ENCODE measurements around the gene HSCB.
"Not testable (repeated sequence)": the region's sequence is repeated elsewhere in the genome, so short reads cannot be mapped to it uniquely, and the experiment has no call there.

HSCB gene, protein sequence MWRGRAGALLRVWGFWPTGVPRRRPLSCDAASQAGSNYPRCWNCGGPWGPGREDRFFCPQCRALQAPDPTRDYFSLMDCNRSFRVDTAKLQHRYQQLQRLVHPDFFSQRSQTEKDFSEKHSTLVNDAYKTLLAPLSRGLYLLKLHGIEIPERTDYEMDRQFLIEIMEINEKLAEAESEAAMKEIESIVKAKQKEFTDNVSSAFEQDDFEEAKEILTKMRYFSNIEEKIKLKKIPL

DNA sequence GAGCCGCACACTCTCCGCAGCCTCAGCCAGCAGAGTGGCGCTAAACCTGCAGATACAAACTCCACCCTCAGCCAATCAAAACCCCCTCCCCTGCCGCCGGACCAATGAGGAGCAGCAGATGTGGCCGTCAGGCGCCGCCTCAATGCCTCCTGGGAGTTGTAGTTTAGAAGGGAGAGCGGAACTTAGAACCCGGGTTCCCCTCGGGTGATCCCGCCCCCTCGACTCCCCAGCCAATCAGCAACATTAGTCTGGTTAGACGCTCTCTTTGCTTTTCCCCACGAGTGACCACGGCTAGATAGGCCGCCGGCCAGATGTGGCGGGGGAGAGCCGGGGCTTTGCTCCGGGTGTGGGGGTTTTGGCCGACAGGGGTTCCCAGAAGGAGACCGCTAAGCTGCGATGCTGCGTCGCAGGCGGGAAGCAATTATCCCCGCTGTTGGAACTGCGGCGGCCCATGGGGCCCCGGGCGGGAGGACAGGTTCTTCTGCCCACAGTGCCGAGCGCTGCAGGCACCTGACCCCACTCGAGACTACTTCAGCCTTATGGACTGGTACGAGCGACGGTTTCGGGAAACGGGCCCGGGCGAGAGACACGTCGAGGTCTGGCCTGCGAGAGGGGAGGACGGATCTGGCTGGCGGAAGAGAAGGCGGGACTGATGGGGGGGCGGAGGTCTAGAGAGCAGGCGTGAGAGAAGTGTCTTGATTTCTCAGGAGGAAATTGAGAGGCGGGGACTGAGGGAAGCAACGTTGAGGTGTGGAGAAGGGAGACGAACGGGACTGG is at the start of gene HSCB, which contains the start of gene CHEK2:
Gene HSCB (plus strand): TSS at position 255 of the 777 bp plus-strand sequence. CDS start 57 bp downstream, at position 312.
Gene CHEK2 (minus strand): TSS at position 36 of the 777 bp plus-strand sequence. CDS start 7,099 bp downstream, outside the sequence.
- DNase-seq: peak; percentile 100

DNA sequence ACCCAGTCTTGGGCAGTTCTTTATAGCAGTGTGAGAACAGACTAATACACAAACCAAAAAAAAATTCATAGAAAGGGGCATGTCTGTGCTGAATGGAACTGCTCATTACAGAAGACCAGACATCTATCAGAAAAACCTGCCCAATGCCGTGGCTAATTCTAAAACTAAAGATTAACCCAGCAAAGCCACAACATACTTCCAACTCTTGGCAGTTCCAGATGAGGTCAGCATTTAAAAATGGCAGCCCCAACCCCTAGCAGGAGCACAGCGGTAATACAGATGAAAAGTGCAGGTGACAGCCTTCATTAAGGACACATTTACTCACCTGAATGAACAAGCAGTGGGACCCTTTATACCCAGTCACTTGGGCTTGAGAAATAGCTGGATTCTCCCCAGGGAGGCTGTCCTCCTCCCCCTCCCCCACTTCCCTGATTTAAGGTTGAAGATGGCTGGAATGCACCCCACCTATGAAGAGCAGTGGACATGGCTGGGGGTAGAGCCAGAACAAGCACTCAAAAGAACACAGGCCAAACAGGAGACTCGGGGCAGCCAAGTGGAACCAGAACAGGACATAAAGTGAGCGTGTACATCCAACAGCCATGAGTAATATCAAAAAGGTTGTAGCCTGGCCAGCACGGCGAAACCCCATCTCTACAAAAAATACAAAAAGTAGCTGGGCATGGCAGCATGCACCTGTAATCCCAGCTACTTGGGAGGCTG is 48.6 kb upstream of the HSCB start:
- DNase-seq: not testable (repeated sequence)

DNA sequence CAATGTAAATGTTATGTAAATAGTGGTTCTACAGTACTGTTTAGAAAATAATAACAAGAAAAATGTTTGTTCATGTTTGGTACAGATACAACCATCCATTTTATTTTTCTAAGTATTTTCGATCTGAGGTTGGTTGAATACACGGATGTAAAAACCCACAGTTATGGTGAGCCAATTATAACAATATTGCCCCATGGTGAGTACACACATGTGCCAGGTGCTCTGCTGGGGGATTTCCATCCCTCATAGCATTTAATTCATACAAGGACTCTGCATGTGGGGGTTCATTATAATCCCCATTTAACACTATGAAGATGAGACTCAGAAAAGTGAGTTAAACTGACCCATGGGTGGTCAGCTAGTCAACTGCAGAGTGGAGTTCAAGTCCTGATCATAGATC is 38.9 kb upstream of the HSCB start:
- no peak for DNase-seq

DNA sequence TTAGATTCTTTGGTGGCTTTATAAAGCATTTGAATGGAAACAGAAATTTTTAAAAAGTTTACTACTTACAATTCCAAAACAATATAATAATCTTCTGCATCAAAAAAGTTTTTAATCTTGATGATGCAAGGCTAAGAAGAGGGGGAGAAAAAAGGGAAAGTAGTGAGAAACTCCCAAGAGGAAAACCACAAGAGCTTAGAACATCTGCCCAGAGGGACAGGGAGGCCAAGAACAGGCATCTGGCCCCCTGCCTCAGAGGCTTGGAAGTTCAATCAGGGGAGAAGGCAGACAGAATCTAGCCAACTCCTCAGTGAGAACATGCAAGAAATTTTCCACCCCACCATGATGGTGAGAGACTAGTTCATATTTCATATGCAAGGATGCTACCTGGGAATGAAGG is 38.4 kb upstream of the HSCB start:
- no peak for DNase-seq

DNA sequence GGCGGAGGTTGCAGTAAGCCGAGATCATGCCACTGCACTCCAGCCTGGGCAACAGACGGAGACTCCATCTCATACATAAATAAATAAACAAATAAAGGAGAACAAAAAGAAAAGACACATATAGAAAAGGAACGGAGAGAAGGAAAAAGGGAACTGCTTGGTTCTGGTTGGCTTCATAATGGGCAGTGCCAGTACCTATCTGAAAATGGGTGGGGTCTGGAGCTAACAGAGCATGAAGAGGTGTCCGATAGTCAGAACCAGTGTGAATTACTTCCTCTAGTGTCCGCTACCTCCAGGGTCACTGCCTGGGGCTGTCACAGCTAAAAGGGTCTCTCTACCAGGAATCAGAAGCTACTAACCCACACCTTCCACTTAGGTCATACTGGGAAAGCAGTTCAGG is 35.0 kb upstream of the HSCB start:
- no peak for DNase-seq

DNA sequence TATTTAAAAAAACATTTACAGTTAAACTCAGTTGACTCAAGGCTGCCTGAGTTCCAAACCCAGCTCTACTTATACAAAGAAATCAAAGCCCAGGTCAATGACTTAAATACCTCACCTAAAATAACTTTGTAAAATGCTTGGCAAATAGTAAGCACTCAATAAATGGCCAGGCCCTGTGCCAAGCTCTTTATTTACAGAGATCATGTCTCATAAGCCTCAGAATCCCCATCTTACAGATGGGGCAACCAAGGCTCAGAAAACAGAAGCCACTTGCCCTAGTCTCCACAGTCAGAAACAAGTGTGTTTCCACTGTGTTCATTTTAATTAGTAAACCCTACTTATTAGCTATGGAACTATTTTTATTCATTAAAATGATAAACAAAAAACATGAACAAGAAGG is 31.7 kb upstream of the HSCB start:
- DNase-seq: no peak

DNA sequence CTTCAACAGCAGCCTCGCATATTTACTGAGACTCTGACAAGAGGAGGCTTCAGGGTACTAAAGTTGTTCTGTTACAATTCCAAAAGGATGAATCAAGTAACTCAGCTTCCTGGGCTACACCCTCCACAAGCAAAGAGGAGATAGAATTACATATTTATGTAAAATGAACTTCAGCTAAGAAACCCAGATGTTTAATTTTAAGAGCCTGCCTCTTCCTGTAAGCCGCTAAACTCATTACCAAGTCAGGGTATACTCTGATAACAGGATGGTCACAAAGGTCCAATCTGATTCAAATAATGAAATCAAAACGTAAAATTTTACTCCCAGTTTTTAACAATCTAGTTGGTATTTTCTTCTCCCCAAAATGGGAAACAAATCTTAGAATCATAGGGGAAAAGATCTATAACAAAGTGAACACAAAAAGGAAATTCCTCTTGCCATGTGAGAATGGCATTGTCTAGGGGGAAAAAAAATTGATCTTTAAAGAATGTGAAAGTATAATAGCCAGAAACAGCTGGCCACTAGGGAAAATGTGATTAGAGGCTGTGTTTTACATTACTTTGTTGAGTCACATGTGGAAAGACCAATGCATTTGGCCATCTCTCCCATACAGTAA is 31.2 kb upstream of the HSCB start:
- peak; percentile 87 for DNase-seq

DNA sequence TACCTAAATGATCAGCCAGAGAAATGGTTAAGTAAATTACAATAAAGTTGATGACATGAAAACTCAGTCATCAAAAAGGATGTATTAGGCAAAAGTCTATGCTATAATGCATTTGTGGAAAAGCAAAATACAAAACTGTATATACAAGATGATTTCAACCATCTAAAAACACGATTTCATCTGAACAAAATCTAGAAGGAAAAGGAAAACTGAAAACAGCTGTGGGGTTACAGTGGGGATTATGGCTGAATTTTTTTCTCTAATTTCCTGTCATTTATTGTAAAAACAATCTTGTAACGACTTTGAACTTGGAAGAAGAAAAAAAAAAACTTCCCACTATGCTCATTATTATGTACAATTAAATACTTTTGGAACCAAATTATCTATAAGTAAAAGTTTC is 30.5 kb upstream of the HSCB start:
- no peak for DNase-seq

DNA sequence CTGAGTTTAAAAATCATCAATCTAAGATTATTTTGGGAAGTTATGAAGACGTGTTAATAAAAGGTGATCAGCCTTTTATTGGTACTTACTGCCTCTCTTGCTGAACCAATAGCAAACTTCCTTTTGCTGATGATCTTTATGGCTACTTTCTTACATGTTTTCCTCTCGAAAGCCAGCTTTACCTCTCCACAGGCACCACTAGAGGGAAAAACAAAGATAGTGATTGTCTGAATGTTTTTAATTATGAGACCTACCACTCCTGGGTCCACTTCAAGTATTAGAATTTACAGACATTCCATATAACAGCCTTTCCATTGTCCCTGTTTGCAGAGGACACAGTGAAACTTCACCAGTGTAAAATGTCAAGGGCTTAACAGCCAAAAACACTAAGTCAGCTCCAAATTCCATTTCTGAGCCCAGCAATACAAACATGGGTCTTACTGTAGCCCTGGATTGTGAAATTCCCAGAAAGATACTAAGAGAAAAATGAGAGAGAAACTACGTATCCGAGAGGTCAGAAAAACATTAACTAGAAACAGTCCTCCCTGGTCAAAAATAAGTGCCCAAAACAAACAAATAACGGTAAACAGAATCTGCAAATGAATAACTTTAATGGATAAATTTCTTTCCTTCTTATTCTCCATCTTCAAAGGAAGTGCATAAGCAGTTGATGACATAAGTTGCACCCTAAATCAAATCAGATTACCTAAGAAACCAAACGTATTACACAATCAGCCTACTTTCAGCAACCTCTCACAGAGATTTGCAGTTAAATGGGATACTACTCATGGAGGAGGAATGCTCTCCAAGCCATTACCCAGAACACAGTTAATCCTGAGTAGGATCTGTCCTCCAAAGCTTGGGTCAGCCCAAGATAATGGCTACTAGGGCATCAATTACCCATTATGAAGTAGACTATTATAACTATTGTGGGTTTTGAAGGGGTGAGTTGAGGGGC is 29.7 kb upstream of the HSCB start:
- peak; percentile 95 for DNase-seq

DNA sequence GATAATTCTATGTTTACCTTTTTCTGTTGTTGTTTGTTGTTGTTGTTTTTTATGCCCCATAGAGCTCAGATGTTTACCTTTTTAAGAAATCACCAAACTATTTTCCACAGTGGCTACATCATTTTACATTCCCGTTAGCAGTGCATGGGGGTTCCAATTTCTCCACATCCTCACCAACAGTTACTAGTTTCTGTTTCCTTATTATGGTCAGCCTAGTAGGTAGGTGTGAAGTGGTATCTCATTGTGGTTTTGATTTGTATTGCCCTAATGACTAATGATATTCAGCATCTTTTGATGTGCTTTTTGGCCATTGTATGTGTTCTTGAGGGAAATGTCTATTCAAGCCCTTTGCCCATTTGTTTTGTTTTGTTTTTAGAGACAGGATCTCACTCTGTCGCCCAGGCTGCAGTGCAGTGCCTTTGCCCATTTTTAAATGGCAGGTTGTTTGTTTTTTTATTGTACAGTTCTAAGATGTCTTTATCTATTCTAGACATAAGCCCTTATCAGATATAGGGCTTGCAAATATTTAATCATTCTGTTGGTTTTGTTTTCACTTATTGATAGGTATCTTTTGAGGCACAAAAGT is 27.7 kb upstream of the HSCB start:
- no peak for DNase-seq

DNA sequence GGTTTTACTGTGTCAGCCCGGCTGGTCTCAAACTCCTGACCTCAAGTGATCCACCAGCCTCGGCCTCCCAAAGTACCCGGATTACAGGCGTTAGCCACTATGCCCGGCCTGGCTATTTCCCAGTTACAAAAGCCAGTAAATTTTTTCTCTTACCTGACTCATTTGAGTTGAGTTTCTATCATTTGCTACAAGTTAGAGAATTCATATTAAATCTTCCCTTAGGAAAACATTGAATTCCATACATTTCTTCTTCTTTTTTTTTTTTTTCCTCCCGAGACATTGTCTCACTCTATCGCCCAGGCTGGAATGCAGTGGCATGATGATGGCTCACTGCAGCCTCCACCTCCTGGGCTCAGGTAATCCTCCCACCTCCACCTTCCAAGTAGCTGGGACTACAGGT is 26.2 kb upstream of the HSCB start:
- DNase-seq: no peak

DNA sequence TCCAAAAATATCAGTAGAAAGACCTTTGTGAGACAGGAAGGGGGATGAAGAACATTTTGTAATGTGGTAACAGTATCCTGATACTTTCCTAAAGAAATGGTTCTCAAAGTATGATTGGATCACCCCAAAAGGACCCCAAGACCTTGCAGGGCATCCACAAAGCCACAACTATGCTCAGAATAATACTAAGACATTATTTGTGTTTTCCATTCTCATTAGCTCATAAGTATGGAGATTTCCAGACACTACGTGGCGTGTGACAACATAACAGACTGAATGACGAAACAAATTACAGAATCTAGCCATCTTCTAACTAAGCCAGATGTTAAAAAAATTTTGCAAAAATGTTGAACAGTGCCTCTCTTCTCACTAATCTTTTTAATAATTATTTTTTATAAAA is 25.2 kb upstream of the HSCB start:
- DNase-seq: no peak

DNA sequence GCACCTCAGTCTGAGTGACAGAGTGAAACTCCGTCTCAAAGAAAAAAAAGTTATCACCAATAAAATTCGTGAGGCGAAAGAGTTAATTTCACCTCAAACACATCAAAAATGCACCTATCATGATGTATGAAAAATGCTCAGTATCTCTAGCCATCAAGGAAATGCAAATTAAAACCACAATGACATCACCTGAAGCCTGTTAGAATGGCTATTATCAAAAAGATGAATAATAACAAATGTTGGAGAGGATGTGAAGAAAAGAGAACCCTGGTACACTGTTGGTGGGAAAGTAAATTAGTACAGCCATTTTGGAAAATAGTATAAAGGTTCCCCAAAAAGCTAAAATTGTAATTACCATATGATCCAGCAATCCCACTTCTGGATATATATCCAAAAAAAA is 23.8 kb upstream of the HSCB start:
- no peak for DNase-seq

DNA sequence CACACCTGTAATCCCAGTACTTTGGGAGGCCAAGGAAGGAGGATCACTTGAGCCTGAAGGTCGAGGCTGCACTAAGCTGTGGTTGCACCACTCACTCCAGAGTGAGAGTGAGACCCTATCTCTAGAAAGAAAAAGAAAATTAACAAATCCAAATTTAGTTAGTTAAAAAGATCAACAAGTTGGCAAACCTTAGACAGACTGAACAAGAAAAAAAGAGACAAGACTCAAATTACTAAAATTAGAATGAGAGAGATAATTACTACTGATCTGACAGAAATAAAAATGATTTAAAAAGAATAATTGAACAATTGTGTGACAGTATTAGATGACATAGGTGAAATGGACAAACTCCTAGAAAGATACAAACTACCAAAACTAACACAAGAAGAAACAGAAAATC is 13.8 kb upstream of the HSCB start:
- no peak for DNase-seq

DNA sequence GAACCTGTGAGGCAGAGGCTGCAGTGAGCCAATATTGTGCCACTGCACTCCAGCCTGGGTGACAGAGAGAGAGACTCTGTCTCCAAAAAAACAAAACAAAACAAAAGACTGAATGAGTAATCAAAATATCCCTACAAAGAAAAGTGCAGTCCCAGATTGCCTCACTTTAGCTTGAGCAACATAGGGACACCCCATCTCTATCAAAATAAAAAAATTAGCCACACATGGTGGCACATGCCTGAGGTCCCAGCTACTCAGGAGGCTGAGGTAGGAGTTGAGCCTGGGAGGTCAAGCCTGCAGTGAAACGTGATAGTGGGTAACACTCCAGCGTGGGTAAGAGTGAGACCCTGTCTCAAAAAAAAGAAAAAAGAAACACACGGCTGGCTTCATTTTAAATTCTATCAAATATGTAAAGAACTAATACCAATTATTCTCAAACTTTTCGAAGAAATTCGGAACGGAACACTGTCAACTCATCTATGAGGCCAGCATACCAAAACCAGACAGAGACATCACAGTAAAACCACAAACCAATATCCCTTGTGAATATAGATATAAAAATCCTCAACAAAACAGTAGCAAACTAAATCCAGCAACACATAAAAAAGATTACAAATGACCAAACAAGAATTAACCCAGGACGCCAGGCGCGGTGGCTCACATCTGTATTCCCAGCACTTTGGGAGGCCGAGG is 13.1 kb upstream of the HSCB start:
- no peak for DNase-seq

DNA sequence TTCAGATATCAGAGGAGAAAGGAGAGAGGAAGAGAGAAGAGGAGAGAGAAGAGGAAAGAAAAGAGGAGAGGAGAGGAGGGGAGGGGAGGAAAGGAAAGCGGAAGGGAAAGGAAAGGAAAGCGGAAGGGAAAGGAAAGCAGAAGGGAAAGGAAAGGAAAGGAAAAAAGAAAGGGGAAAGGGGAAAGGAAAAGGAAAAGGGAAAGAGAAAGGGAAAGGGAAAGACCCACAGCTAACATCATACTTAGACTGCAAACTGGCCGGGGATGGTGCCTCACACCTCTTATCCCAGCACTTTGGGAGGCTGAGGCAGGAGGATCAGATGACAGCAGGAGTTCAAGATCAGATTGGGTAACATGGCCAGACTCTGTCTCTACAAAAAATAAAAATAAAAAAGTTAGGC is 11.7 kb upstream of the HSCB start:
- no peak for DNase-seq

DNA sequence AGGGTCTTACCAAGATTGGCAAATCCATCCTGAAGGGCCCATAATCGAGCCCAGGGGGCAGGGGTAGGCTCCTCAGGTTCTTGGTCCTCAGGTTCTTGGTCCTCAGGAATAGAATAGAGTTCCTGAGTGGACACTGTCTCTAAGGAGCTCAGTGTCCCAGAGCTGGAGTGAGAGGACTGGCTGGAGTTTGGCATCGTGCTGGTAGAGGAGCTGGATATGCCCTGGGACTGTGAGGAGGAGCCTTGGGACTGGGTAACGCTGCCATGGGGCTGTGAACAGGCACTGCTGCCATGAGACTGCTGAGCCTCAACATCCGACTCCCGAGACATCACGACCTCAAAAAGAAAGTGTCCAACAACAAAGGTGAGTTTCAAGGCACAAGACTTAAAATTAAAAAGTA is 7.4 kb upstream of the HSCB start:
- DNase-seq: no peak

DNA sequence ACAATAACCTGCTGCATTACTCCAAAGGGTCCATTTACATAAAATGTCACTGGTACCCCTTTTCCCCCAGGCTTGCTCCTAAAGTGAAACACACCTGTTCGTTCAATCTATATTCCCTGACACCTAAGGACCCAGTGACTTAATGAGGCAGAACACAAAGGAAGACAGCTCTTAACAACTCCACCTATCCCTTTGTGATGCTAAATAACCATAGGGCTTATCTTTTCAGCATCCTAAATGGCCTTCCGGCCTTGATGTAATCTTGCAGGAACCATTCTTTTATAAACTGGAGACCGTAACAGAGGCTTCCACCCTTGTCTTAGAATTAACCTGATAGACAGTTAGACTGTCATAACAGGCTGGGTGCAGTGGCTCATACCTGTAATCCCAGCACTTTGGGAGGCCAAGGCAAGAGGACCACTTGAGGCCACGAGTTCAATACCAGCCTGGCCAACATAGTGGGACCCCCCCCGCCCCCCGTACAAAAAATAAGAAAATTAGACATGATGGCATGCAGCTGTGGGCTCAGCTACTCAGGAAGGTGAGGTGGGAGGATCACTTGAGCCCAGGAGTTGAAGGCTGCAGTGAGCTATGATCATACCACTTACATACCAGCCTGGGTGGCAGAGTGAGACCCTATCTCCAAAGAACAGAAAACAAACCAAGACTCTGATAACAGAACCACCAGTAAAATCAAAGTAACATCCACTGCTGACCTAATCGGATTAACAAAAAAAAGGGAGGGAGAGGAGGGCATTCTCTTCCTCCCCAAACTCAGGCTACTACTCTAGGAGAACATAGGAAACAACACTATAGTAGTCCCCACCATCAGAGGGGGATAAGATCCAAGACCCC is 5.3 kb upstream of the HSCB start:
- no peak for DNase-seq

DNA sequence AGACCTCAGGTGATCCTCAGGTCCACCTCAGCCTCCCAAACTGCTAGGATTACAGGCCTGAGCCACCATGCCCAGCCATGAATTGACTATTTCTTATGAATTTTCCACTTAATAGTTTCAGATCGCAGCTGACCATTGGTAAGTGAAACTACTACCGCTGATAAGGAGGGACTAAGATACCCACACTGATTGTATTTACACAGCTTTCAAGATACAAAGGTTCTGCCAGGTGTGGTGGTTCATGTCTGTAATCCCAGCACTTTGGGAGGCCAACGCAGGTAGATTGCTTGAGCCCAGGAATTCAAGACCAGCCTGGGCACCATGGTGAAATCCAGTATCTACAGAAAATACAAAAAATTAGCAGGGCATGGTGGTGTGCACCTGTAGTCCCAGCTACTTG is 4.1 kb upstream of the HSCB start:
- DNase-seq: no peak

DNA sequence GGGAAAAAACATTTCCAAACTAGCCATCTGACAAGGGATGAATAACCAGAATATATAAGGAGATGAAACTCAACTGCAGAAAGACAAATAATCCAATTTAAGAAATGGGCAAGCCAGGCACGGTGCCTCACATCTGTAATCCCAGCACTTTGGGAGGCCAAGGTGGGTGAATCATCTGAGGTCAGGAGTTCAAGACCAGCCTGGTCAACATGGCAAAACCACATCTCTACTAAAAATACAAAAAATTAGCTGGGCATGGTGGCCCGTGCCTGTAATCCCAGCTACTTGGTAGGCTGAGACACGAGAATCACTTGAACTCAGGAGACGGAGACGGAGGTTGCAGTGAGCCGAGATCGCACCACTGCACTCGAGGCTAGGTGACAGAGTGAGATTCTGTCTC is 3.0 kb upstream of the HSCB start:
- DNase-seq: not testable (repeated sequence)

All from EL (cell line).